Measurements from ENCODE around the gene HOXD4.

HOXD4 gene

GRCh38 chr2:176200971-176201370 lies 49.6 kb downstream of the HOXD4 start:
- no peak for DNase-seq

- DNase-seq = no peak
Measured at GRCh38 chr2:176202491-176202890, 51.1 kb downstream of the HOXD4 start.
